B cell (primary cell): ENCODE measurements around the gene GP1BB. TPM values are rescaled to one million over a fixed set of nuclear protein-coding genes. Genes with fewer than 3 reads are reported as not detected.

Experiments used
- ATAC-seq: fragments of 200-7000 bp; cut with Tn5 transposase; one replicate; pipeline ENCODE4 v1.10.0; 2021; ENCODE audit warnings: low read depth, mild to moderate bottlenecking, moderate number of reproducible peaks, moderate library complexity
- CTCF ChIA-PET: fragments of 350-600 bp; sonication (Branson Sonifier 250); formaldehyde crosslinking; loops from one replicate; lab custom pipeline; 2021; ENCODE audit warnings: antibody characterized with exemption, inconsistent platforms; lab: Charles Lee
- POLR2A ChIA-PET: fragments of 350-600 bp; sonication (Branson Sonifier 250); formaldehyde crosslinking; loops from one replicate; lab custom pipeline; 2021; ENCODE audit warnings: antibody characterized with exemption; lab: Charles Lee
- DNase-seq: peaks from one replicate; pipeline ENCODE4 v3.0.0; 2013
- H2AFZ ChIP-seq: 2 replicates; pipeline ENCODE4 v1.6.1; 2012; ENCODE audit warnings: mild to moderate bottlenecking, low read depth, low read length; ENCODE audit not compliant: insufficient read depth, poor library complexity, severe bottlenecking
- H3K27ac ChIP-seq, 2 donors: 1 replicate in 1 of 2; 2 replicates in 1 of 2; pipeline ENCODE4 v1.5.1; 2012 to 2013; ENCODE audit warnings: low read length in 2 of 2, mild to moderate bottlenecking in 2 of 2, moderate library complexity in 1 of 2
- H3K27me3 ChIP-seq, 4 experiments: fragments of 200-600 bp in 1 of 4; sonication (generic) in 1 of 4; replicated peaks in 1 of 4; 1 replicate in 2 of 4; 2 replicates in 2 of 4; pipeline versions ENCODE4 v1.6.1 to v1.7.0; 2013 to 2016; ENCODE audit warnings: low read length in 3 of 4, mild to moderate bottlenecking in 2 of 4, mixed read lengths in 1 of 4, moderate library complexity in 1 of 4; ENCODE audit not compliant: insufficient read depth in 4 of 4, control insufficient read depth in 3 of 4; ENCODE audit errors: control extremely low read depth in 1 of 4
- H3K36me3 ChIP-seq, 2 experiments: replicated peaks in 1 of 2; 1 replicate in 1 of 2; 2 replicates in 1 of 2; pipeline versions ENCODE4 v1.6.1 to v1.7.1; 2013; ENCODE audit warnings: low read length in 1 of 2; ENCODE audit not compliant: insufficient read depth in 2 of 2, control insufficient read depth in 1 of 2; ENCODE audit errors: control extremely low read depth in 1 of 2, extremely low read depth in 1 of 2
- H3K4me1 ChIP-seq, 2 donors: fragments of 200-600 bp in 1 of 2; sonication (generic) in 1 of 2; 1 replicate in 1 of 2; 2 replicates in 1 of 2; pipeline versions ENCODE4 v1.5.1 to v1.6.1; 2013 to 2017; ENCODE audit warnings: low read length in 2 of 2; ENCODE audit not compliant: control insufficient read depth in 2 of 2, insufficient read depth in 2 of 2
- H3K4me2 ChIP-seq: replicated peaks from 2 replicates; pipeline ENCODE3; 2012; ENCODE audit warnings: mild to moderate bottlenecking, low read depth, low read length; ENCODE audit not compliant: poor library complexity, severe bottlenecking
- H3K4me3 ChIP-seq, 5 experiments: fragments of 200-600 bp in 1 of 5; sonication (generic) in 1 of 5; 1 replicate in 3 of 5; 2 replicates in 2 of 5; pipeline versions ENCODE4 v1.5.1 to v1.7.0; 2011 to 2016; ENCODE audit warnings: low read length in 4 of 5, mild to moderate bottlenecking in 4 of 5, low read depth in 2 of 5, control low read depth in 1 of 5, moderate library complexity in 1 of 5; ENCODE audit not compliant: insufficient read depth in 1 of 5; ENCODE audit errors: control extremely low read depth in 1 of 5, extremely low read depth in 1 of 5
- H3K79me2 ChIP-seq: fragments of 200-600 bp; sonication (generic); one replicate; pipeline ENCODE4 v1.6.0; 2016; ENCODE audit warnings: low read length; ENCODE audit not compliant: control insufficient read depth, insufficient read depth
- H3K9ac ChIP-seq: fragments of 200-600 bp; sonication (generic); 2 replicates; pipeline ENCODE4 v1.6.1; 2017; ENCODE audit warnings: mild to moderate bottlenecking, low read length, moderate library complexity
- H3K9me3 ChIP-seq, 3 donors: one replicate each; pipeline versions ENCODE4 v1.6.1 to v1.7.1; 2013; ENCODE audit warnings: low read length in 2 of 3; ENCODE audit not compliant: control insufficient read depth in 2 of 3, insufficient read depth in 1 of 3; ENCODE audit errors: control extremely low read depth in 1 of 3
- H4K20me1 ChIP-seq: 2 replicates; pipeline ENCODE4 v1.6.0; 2012; ENCODE audit warnings: mild to moderate bottlenecking, low read length; ENCODE audit not compliant: insufficient read depth, control insufficient read depth, poor library complexity, severe bottlenecking
- H3K27ac Mint-ChIP-seq: one replicate; pipeline ENCODE4 v1.8.0; 2021; ENCODE audit warnings: mixed read lengths
- H3K27me3 Mint-ChIP-seq: one replicate; pipeline ENCODE4 v1.8.0; 2021; ENCODE audit warnings: mixed read lengths
- H3K4me1 Mint-ChIP-seq: one replicate; pipeline ENCODE4 v1.8.0; 2021; ENCODE audit warnings: mixed read lengths
- H3K4me3 Mint-ChIP-seq: one replicate; pipeline ENCODE4 v1.8.0; 2021; ENCODE audit warnings: mixed read lengths
- H3K9me3 Mint-ChIP-seq: one replicate; pipeline ENCODE4 v1.8.0; 2022; ENCODE audit warnings: mixed read lengths; ENCODE audit not compliant: insufficient read depth
- CTCF ChIP-seq: fragments of 200-600 bp; IDR thresholded peaks from one replicate; pipeline ENCODE4 v1.8.0; 2022; ENCODE audit warnings: antibody characterized with exemption, mild to moderate bottlenecking
- EZH2 ChIP-seq: IDR thresholded peaks from 2 replicates; pipeline ENCODE4 v1.6.1; 2012; ENCODE audit warnings: borderline replicate concordance, low read depth, mild to moderate bottlenecking, moderate library complexity, low read length; ENCODE audit not compliant: insufficient read depth, poor library complexity, severe bottlenecking
- WGBS: methylation state at CpG from one replicate; pipeline ENCODE4 v1.1.5; 2013; ENCODE audit warnings: missing lambda C conversion rate; ENCODE audit not compliant: insufficient coverage; 5-methylcytosine and 5-hydroxymethylcytosine counted together
- intact Hi-C: fragments of 100-400 bp; cut with micrococcal nuclease; formaldehyde crosslinking; loops from one replicate; pipeline ENCODE4 v1.10.0; 2022
- polyA plus RNA-seq: library from polyadenylated mRNA; depleted of rRNA; stranded (reverse); fragments of >200 nt; gene quantifications from 2 replicates; pipeline ENCODE4 v1.2.3, GENCODE V29; 2012
- total RNA-seq, 2 donors: library from RNA; stranded (reverse); fragments of 120-200 nt in 1 of 2; gene quantifications; 1 replicate in 1 of 2; 2 replicates in 1 of 2; pipeline versions ENCODE4 v1.2.3 to v1.2.4, GENCODE V29; 2013 to 2022

GP1BB gene
- total and polyA plus RNA-seq, 2 donors (not counting 1 experiment from before 2014, with no cell fraction given) = 0.31 TPM; not detected in 1

GRCh38 chr22:19678949-19679521 is 44.3 kb upstream of the GP1BB start:
- WGBS = 85% methylated on average over 6 of the region's 11 CpGs

More at GRCh38 chr22:19678949-19679521, 44.3 kb upstream of the GP1BB start:
- ATAC-seq (no peak), DNase-seq (no peak)
- H3K9me3 Mint-ChIP-seq = no peaks in the 10 kb centered on the region
- H2AFZ ChIP-seq = no peak overlapping the region
- H3K9me3 ChIP-seq = peaks cover 0 to 4% (median 0%) of the 10 kb centered on the region in 3 donors
- no peak overlapping the region for H3K4me3 Mint-ChIP-seq
- intact Hi-C loops = no loop called here
- TF ChIP-seq CTCF (no peak), EZH2 (no peak)
- no peaks in the 10 kb centered on the region for H3K36me3 ChIP-seq
- H3K27ac Mint-ChIP-seq = no peak overlapping the region
- no peaks in the 10 kb centered on the region for H4K20me1 ChIP-seq
- no peak overlapping the region for H3K4me2 ChIP-seq
- H3K27me3 ChIP-seq = peaks cover 0 to 12% (median 5%) of the 10 kb centered on the region in 4 experiments
- ChIA-PET CTCF (interaction anchor here (0.6 to 1.4 kb wide), 3 partner anchors 9 to 67 kb away, joined by 3 read pairs; no protein-coding TSS in a partner anchor), POLR2A (no interaction called here)
- H3K27ac ChIP-seq = no peak overlapping the region
- H3K4me3 ChIP-seq = no peak overlapping the region
- no peaks in the 10 kb centered on the region for H3K4me1 Mint-ChIP-seq
- H3K9ac ChIP-seq = no peak overlapping the region
- H3K4me1 ChIP-seq = no peaks in the 10 kb centered on the region
- peaks cover 35% of the 10 kb centered on the region for H3K27me3 Mint-ChIP-seq
- no peaks in the 10 kb centered on the region for H3K79me2 ChIP-seq
